ENCODE results near the gene SCRT2.
"Not testable (repeated sequence)": the region's sequence is repeated elsewhere in the genome, so short reads cannot be mapped to it uniquely, and the experiment has no call there.

SCRT2 gene

DNA sequence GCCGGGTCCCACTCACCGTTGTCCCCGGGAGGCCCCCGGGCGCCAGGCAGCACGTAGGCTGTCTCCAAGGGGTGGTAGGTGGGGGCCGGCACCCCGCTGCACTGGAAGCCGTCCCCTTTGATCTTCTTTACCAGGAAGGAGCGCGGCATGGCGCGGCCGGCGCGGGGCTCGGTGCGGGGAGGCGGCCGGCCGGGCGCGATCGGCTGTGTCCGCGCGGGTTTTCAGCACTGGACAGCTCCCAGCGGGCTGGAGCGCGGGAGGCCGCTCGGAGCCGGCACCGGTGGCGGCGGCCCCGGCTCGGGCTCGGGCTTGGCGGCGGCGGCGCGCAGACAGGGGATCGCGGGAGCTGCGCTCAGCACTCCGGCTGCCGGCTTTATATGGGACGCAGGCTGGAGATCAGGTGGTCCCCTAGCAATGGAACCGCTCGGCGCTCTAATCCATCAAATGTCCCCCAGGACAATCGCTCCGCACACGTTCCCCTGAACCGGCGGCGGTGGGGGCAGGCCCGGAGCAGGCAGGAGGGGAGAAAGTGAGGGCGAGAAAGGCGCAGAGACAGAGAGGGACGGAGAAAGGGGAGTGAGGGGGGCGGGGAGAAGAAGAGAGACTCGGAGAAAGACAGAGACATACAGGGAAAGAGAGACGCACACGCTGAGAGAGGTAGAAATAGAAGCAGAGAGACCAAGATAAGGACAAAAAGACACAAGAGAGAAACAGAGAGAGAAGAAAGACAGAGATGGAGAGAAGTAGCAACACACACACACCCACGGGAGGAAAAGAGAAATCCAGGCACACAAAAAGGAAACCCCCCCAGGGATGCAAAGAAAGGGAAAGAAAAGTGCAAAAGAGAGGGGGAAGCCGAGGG, at the start of gene SCRT2:
Gene SCRT2, minus strand, starts transcription at position 350 of the 862 bp plus-strand sequence. Its CDS starts 201 bp downstream, at position 149.
- DNase-seq (ENCODE audit: low spot score), result peak; percentile 53

DNA sequence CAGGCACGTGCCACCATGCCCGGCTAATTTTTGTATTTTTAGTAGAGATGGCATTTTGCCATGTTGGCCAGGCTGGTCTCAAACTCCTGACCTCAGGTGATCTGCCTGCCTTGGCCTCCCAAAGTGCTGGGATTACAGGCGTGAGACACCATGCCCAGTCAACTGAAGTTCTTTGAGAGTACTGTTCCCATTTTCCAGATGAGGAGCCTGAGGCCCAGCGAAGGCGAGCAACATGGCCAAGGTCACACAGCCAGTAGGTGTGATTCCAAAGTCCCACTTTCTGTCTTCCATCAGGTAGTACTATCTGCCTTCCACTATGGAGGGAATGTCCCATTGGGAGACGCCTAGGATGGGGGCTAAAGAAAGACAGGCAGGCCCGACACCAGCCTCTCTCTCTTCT, 49.2 kb upstream of the SCRT2 start:
- not testable (repeated sequence) for DNase-seq (ENCODE audit: low spot score)

DNA sequence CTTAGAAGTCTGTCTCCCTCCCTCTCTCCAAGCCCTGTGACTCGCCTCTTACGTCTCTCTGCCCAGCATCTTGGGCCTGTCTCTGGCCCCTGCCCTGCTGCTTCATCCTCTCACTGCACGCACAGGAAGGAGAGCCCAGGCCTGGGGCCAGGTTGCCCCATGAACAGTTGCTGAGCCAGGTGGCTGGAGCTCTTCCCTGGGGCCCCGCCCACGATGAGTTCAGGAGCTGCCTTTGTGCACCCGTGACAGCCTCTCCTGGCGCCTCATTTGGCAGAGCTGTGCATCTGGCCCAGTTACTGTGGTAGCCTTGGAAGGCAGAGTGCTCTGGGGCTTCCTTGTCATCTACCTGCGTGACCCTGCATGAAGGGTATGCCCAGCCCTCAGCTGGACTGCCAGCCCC, 48.2 kb upstream of the SCRT2 start:
- DNase-seq (ENCODE audit: low spot score), result no peak

DNA sequence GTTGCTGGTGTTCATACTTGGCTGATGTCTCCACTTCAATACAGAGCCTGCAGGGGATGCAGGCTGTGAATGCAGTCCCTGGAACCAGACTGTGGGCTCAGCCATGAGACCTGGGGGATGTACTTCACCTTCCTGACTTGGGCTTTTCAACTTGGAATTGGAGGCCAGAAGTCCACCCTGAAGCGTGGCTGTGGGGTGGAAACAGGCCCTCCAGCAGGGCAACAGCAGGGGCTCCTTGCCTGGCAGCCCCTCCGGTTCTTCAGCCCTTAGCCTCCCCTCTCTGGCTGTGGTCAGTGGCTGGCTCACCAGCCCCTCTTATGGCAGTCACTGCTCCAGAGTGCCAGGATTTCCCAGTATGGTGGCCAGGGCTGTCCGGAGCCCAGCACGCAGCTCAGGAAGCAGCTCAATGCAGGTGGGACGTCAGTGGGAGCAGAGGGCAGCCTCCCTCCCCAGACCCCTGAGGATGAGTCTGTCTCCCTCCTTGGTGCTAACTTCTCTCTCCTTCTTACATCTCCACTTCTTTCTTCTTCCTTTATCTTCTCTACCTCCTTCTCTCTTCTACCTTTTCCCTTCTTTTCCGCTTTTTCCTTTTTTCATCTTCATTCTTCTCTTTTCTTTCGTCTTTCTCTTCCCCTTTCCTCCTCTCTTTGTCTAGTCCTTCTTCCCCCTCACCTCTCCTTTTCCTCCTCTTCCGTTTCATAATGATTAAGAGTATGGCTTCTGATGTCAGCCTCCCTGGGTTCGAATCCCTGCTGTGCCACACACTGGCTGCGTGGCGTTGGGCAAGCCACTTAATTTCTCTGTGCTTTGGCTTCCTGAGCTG, 47.4 kb upstream of the SCRT2 start:
- no peak for DNase-seq (ENCODE audit: low spot score)

DNA sequence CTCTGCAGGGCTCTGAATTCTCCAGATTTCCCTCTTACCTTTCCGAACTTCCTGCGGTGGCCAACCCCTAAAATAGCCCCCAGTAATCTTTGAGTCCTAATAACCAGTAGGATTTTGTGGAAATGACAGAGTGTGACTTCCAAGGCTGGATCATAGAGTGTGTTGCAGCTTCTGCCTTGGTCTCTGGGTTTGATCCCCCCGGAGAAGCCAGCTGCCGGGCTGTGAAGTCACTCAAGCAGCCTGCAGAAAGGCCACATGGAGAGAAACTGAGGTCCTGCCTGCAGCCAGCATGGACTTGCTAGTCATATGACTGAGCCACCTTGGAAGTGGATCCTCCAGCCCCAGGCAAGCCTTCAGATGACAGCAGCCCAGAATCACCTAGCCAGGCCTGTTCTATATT, 46.3 kb upstream of the SCRT2 start:
- no peak for DNase-seq (ENCODE audit: low spot score)

DNA sequence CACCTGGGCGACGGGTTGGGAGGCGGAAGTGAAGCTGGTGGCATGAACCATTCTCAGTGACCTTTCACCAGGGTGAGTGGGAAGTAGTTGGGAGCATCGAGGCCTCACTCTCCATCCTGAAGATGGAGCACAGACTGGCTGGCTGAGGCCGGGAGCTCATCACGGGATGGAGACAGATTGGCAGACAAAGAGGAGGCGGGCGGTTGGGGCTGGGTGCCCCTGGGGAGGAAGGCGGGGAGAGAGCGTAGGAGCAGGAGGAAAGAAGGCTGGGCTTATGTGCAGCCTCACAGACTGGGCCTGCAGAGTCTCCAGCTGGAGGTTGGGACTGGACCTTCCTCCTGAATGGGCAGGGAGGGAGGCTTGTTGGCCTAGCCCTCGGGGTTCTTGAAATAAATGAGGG, 44.2 kb upstream of the SCRT2 start:
- no peak for DNase-seq (ENCODE audit: low spot score)

DNA sequence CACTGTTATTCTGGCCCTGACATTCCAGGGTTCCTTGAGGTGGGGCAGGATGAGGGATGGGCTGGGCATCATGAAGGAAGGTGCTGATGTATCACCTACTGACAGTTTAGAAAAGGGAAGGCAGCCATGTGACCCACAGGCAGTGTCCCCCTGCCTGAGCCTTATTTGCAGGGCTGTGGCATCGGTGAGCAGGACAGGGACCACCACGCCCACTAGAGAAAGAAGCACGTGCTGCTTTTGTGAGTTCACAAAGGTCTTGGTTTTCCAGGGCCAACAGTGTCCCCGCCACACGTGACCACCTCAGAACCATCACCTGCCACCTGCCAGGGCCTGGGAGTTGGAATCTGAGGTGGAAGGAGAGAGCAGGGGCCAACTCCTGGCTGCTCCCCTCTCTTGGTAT, 43.5 kb upstream of the SCRT2 start:
- DNase-seq (ENCODE audit: low spot score), result no peak

DNA sequence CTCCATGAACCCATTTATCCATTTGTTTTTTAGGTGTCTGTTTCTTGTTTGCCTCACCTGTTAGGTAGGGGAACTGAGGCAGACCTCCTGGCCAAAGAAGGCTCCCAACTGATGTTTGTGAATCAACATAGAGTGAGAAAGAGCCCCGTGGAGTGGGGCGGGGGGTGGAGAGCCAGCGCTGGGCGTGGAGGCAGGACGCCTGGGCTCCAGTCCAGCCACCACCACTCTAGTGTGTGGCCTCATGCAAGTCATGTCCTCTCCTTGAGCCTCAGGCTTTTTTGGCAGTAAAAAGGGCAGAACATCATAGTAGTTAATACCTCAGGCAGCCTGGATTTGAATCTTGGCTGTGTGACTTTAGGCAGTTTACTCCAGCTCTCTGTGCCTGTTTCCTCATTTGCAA, 42.2 kb upstream of the SCRT2 start:
- DNase-seq (ENCODE audit: low spot score), result no peak

DNA sequence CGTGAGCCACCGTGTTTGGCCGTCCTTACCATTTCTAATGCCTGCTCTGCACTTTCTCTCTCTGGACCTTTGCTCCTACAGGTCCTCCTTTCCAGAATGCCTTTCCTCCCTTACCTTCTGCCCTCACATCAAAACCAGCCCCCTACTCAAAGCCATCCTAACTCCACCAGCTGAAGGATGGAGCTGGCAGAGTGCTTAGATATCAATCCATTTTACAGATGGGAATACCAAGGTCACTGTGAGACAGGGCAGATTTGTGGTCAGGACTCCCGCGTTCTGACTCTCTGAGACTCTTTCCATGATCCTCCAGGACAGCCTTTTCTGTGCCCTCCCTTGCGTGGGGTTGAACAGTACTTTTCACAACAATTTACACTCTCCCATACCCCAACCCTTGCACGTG, 41.7 kb upstream of the SCRT2 start:
- no peak for DNase-seq (ENCODE audit: low spot score)

DNA sequence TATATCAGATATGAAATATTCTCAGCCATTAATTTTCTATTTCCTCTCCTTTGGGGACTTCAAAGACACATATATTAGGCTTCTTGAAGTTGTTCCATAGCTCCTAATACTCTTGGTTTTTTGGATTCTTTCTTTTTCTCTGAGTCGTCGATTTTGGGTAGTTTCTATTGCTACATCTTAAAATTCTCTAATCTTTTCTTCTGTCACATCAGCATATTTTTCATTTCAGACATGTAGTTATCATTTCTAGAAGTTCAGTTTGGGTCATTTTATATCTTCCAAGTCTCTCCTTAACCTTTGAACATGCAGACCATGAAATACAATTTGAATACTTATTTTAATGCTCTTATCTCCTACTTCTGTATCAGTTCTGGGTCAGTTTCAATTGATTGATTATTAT, 38.9 kb upstream of the SCRT2 start:
- no peak for DNase-seq (ENCODE audit: low spot score)

DNA sequence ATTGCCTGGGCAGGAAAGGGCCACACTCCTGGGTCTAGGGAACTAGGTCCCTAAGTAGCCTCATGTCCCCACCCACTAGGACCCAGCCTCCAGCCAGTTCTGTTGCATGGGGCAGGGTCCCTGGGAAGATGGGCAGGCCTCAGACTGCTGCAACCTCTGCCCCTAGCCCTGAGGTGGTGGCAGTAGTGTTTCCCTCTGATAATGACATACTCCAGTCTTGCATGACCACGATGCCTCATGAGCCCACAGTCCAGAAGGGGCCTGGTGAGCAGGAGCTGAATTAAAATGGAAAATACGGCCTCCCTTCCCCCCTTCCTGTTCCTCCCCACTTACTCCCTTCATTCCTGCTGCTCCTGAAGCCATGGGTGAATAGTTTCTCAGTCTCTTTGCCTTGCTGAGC, 36.0 kb upstream of the SCRT2 start:
- no peak for DNase-seq (ENCODE audit: low spot score)

DNA sequence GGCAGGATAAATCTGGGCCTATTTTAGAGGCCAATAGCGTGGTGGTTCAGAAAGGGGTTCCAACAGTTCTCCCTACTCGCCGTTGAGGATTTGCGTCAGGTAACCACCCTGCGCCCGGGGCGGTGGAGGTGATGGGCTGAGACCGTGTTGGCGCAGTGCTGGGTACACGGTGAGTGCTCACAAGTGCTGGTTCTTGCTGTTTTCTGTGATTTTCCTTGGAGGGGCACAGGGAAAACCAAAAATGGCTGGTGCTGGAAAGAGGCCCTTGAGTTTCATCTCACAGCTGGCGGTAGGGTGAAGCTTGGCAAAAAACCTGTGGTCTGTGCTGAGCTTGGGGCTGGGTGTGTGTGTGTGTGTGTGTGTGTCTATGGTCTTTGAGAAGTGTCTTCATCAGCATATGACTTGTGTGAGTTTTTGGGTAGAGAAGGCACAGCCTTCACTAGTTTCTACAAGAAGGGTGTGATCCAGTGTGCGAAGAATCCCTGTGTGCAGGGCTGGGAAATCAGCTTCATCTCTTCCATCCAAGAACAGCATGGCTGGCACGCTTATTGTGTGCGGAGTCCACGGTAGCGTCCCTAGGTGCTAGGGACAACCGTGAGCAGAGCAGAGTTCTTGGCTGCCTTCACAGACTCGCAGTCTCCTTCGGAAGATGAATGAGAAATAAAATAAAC, 35.3 kb upstream of the SCRT2 start:
- no peak for DNase-seq (ENCODE audit: low spot score)

DNA sequence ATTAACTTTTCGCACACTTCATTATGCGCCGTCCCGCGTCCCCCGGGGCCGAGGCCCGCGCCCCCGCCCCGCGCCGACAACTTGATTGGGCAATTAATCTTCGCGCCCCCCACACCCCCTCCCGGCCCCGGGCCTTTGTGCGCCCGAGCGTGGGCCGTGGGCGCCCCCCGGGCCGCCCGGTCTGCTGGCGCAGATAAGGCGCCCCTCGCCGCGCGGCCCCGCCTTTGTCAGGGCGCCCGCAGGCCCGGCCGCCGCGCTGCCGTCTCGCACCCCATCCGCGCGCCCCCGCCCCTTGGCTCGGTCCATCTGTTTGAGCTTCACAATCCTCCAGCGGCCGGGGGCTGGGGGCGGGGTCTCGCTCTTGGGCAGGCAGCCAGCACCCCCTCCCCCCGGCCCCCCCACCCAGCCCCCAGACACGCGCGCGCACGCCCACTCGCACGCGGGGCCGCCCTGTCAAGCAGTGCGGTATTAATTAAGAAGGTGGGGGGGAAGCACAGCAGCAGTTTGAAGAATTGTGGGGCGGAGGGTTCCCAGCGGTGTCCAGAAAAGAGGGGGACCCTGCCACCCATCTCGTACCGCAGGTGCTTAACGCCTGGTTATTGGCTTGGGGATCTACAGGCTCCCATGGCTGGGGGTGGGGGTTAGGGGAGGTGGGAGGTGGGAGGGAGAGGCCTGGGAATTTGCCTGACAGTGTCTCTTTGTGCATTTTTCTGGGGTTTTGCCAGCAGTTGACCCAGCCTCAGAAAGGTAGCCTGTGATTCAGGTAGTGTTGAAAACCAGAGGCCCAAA, 34.6 kb upstream of the SCRT2 start:
- no peak for DNase-seq (ENCODE audit: low spot score)

DNA sequence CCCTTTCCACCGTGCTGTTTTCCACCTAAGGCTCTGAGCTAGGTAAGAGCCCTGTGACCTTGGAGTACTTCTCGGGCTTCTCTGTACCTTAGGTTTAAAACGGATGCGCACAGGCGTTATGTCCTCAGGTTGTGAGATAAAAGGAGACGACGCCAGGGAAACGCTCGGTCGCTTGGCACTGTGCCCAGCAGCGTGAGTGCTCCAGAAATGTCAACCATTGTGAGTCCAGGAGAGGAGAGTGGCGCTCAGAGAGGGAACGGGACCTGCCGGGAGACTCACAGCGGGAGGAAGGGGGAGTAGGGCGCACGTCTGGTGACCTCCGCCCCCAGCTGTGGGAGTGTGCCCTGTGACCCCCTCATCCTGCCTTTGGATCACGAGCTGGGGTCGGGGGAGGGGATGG, 33.8 kb upstream of the SCRT2 start:
- DNase-seq (ENCODE audit: low spot score), result no peak

DNA sequence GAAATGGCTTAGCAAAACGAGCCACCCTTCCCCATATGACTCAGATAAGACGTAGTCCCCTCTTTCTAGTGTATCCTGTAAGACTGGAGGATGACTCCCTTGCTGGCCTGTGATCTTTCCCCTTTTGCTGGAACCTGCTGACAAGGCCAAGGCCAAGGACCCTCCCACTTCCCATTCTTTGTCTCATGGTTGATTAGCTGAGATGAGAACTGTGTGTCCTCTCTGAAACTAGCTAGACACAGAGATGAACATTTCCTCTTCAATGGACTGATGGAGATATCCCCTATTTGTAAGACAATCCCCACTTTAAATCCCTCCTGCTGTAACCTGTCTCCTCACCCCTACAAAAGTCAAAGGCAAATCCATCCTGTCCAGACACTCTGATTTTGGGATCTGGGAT, 33.4 kb upstream of the SCRT2 start:
- DNase-seq (ENCODE audit: low spot score), result no peak

DNA sequence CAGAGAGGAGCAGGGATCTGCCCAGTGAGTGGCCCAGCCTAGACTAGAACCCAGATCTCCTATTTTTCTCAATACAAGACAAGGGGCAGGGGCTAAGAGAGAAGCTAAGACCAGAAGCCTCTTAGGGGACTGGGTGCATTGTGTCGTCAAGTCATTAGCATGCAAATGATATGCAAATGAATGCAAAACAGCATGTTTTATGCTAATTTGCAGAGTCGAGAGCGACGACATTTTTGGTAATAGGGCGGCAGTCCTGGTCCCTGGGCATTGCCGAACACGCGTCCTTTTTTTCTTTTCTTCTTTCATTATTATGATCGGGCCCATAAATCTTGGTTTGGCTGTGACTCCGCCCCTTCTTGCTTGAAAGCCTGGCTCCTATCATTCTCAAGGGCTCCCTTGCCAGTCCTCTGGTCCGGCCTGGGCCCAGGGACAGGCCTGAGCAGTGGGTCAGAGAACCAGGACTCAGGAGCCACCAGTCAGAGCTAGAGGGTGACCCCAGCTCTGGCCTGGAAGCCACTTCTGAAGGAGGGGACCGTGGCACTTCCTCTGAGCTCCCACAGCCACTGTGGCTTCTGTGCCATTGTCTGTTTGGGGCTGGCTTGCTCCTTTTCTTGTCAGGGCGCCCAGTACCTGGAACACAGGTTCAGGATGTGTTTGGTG, 32.0 kb upstream of the SCRT2 start:
- no peak for DNase-seq (ENCODE audit: low spot score)

DNA sequence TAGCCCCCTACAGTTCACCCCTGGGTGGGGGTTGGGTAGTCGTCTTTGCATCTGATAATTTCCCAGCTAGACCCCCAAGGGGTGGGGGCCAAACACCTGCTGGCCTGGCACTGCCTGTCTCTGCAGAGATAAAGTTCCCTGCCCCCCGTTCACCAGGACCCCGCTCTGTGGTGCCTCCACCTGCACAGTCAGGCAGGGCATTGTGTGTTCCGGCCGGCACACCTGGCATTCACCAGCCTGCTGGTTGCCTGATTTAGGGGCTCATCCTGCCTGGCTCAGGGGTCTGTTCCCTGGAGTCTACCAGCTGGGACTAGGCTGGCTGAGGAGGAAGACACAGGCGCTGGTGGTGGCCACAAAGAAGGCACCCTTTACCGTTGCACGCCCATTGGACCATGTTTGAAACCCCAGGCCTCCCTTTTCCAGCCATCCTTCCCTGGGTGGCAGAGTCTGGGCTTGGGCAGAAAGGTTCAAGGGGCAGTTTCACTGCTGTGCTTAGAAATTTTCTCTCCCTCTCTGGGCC, 30.8 kb upstream of the SCRT2 start:
- DNase-seq (ENCODE audit: low spot score), result no peak

DNA sequence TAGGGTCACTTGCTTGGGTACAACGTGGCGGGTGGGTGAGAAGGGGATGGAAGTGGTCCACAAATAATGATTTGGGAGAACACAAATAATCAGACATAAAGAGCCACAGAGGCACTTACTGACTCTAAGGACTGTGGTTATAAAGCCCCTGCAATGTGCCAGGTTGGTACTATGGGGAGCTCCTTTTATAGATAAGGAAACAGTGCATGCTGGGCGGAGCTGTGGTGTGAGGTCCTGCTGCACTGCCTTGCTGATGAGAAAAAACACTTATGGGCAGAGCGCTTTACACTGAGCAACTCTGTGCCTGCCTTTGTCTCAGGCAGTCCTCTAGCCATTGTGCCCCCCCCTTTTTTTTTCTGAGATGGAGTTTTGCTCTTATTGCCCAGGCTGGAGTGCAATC, 29.1 kb upstream of the SCRT2 start:
- DNase-seq (ENCODE audit: low spot score), result no peak

DNA sequence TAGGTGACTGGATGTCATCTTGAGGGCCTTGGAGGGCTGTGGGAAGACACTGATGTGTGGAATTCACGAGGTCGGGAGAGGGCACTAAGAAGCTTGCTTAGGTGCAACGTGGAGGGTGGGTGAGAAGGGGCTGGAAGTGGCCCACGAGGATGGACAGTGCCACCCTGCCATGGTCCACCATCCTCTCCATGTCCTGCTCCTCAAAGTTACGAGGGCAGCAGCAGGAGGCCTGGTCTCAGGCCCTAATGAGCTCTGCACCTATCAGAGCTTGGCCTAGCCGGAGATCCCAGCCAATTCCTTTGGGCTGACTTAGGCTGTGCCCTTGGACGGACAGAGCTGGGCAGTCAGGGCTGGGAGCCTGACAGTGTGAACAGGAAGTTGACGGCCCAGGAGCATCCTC, 27.8 kb upstream of the SCRT2 start:
- no peak for DNase-seq (ENCODE audit: low spot score)

DNA sequence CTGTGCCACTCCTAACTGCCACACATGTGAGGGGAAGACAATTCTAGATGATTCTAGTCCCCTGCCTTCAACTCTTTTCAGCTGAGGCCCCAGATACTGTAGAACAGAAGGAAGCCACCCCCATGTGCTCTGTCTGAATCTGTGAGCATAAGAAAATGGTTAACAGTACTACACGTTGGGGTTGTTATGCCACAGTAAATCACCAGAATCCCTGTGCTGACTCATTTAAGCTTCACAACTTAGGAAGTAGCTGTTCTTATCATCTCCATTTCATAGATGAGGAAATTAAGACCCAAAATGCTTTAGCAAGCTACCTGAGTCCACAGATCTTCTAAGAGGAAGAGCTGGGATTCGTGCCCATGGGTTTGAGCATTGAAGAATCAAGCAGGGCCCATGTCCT, 27.4 kb upstream of the SCRT2 start:
- DNase-seq (ENCODE audit: low spot score), result no peak

All from putamen (tissue), 1 donor.